Stomach (tissue), 4 donors: ENCODE measurements around the gene ZNF747.

ENCODE experiments used
- EP300 ChIP-seq: sonication (generic); formaldehyde crosslinking; IDR thresholded peaks from one replicate; pipeline ENCODE4 v1.6.1; 2017; ENCODE audit warnings: antibody characterized with exemption
- POLR2A ChIP-seq, 4 donors: fragments of 450-650 bp; IDR thresholded peaks; one replicate each; pipeline ENCODE4 v1.6.1; 2016; ENCODE audit warnings: antibody characterized with exemption in 4 of 4, control low read depth in 2 of 4, mild to moderate bottlenecking in 1 of 4, moderate library complexity in 1 of 4
- POLR2AphosphoS5 ChIP-seq, 3 donors: sonication (generic); formaldehyde crosslinking; IDR thresholded peaks; one replicate each; pipeline ENCODE4 v1.6.1; 2016; ENCODE audit warnings: antibody characterized with exemption in 3 of 3
- TF ChIP-seq, protein P1 (sequence below), 7 experiments: fragments of 450-650 bp in 4 of 7; fragments of 200-600 bp in 3 of 7; sonication (generic) in 3 of 7; IDR thresholded peaks; one replicate each; pipeline ENCODE4 v1.5.1; 2016 to 2019; ENCODE audit warnings: antibody characterized with exemption in 7 of 7, control low read depth in 2 of 7, mild to moderate bottlenecking in 1 of 7

- TF ChIP-seq, protein P1, sequence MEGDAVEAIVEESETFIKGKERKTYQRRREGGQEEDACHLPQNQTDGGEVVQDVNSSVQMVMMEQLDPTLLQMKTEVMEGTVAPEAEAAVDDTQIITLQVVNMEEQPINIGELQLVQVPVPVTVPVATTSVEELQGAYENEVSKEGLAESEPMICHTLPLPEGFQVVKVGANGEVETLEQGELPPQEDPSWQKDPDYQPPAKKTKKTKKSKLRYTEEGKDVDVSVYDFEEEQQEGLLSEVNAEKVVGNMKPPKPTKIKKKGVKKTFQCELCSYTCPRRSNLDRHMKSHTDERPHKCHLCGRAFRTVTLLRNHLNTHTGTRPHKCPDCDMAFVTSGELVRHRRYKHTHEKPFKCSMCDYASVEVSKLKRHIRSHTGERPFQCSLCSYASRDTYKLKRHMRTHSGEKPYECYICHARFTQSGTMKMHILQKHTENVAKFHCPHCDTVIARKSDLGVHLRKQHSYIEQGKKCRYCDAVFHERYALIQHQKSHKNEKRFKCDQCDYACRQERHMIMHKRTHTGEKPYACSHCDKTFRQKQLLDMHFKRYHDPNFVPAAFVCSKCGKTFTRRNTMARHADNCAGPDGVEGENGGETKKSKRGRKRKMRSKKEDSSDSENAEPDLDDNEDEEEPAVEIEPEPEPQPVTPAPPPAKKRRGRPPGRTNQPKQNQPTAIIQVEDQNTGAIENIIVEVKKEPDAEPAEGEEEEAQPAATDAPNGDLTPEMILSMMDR (IDR thresholded peaks at IDR 0.05) = no peak
- TF ChIP-seq POLR2A (IDR thresholded peaks at IDR 0.05) (no peak), EP300 (no peak), POLR2AphosphoS5 (IDR thresholded peaks at IDR 0.05) (no peak)
These were observed 26.6 kb upstream of the ZNF747 start for GRCh38 chr16:30561089-30561816.
